GM11168 (cell line): ENCODE data around the gene SYT5.
"Not testable (repeated sequence)": the region's sequence is repeated elsewhere in the genome, so short reads cannot be mapped to it uniquely, and the experiment has no call there.

Experiments used
- in situ Hi-C: fragments of 300-500 bp; cut with MboI; formaldehyde crosslinking; loops from one replicate; pipeline ENCODE4 v1.12.0; 2022; ENCODE audit warnings: low sequenced_read_pairs; ENCODE audit not compliant: unreplicated experiment

The SYT5 gene

DNA sequence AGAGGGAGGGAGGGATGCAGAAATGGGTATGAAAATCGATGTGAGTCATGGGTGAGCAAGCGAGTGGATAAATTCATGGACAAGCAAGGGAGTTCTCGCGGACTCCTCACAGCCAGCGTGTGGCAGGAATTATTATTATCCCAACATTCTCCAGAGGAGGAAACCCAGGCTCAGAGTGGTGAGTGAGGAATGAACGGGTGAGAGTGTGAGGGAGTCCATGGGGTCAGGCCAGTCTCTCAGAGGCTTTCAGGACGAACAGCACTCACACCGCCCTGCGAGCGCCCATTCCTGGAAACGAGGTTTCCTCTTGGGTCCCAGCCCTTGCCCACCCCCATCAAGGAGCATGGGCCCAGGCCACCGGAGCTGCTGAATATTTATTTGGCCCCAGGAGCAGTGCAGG lies 7.3 kb downstream of the SYT5 start:
- in situ Hi-C loops: no loop called here

DNA sequence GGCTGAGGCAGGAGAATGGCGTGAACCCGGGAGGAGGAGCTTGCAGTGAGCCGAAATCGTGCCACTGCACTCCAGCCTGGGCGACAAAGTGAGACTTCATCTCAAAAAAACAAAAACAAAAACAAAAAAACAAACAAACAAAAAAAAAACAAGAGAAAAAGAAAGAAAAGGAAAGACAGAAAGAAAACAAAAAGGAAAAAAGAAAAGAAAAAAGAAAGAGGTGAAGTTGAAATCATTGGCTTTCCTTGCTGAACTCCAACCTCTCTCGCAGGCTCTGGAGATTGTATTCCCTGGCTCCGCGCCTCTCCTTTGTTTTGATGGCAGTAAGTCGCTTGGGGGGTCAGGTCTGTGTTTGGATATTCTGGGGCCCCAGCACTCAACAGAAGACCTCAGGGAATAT lies 7.8 kb downstream of the SYT5 start:
- in situ Hi-C loops: not testable (repeated sequence)

DNA sequence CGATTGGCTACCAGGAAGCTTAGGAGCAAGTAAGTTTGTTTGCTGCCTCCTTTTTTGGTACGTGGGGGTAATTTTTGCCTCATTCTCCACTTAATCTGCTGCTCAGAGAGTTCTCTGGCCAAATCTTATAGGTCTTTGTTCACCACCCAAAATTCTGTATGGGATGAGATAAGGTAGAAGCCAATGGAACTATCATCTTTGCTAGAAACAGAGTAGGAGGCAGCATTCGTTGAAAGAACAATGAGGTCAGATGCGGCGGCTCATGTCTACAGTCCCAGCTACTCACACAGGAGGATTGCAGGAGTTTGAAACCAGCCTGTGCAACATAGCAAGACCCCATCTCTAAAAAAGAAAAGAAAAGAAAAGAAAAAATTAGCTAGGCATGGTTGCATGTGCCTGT lies 8.6 kb downstream of the SYT5 start:
- in situ Hi-C loops: no loop called here

DNA sequence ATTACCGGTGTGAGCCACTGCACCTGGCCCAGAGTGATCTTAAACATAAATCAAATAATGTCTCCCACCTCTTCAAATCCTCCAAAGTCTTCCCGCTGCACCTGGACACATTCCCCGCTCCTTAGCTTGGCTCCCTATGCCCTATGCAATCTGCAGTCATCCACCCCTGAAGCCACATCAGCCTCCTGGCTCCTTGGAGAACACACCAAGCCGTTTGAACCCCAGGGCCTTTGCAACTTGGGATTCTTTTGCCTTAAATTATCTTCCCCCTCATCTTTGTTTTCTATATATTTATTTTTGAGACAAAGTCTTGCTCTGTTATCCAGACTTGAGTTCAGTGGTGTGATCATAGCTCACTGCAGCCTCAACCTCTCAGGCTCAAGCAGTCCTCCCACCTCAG lies 11.0 kb downstream of the SYT5 start:
- in situ Hi-C loops: no loop called here

DNA sequence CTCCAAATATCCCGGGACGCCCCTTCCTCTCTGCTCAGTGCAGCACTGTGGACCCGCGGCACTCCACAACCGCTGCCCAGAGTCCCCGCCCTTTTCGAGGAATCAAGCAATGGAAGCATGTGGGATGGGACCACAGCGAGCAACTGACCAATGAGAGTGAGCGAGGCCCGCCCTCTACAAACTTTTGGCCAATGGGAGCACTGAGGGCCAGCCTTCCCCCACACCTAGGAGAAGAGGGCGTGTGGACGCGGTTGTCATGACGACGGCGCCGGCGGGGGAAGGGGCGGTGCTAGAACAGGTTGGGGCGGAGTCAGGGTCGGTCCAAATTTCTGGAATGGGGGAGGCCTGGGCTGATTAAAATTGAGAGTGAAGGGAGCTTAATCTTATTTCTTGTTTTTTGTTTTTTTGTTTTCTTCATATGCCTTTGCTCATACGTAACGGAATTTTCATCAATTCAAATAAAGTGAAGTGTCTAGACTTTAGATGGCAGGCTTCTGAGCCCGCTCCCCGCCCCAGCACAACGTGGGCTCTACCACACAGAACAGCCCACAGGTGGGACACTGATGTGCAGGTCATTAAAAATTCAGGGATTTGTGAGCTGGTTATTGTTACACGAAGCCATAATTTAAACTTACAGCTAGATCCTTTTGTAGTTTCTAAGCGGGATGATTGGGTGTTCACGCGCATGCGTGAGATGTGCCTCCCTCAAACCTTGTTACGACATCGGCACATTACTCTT lies 13.4 kb downstream of the SYT5 start, which contains the start of gene DNAAF3:
Gene DNAAF3, minus strand, starts transcription at position 84 of the 739 bp plus-strand sequence. CDS start 200 bp downstream, outside the sequence.
- in situ Hi-C loops: no loop called here

DNA sequence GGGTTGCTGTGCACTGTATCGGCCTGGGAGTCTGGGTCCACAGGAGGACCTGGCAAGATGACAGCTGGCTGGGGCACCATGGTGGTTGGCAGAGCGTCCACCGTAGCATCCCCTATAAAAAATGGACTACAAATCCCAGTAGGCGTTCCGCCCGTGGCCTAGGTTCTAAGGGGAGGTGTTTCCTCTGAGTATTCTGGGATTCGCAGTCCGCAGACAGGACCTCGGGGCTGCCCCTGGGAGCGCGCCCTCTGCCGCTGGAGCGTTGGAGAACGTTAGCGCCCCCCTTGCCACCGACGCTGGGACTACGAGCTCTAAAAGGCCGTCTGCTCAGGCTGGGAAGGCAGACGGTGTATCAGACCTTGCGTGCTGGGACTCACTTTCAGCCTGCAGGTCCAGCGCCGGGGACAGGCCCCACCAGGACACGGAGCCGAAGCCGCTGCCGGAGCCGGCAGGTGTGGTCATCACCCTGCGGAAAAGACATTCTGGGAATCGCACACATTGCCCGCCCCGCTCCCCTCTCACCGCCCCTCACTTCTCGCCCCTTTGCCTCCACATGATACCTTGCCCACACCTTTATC lies 14.0 kb downstream of the SYT5 start:
- in situ Hi-C loops: no loop called here

DNA sequence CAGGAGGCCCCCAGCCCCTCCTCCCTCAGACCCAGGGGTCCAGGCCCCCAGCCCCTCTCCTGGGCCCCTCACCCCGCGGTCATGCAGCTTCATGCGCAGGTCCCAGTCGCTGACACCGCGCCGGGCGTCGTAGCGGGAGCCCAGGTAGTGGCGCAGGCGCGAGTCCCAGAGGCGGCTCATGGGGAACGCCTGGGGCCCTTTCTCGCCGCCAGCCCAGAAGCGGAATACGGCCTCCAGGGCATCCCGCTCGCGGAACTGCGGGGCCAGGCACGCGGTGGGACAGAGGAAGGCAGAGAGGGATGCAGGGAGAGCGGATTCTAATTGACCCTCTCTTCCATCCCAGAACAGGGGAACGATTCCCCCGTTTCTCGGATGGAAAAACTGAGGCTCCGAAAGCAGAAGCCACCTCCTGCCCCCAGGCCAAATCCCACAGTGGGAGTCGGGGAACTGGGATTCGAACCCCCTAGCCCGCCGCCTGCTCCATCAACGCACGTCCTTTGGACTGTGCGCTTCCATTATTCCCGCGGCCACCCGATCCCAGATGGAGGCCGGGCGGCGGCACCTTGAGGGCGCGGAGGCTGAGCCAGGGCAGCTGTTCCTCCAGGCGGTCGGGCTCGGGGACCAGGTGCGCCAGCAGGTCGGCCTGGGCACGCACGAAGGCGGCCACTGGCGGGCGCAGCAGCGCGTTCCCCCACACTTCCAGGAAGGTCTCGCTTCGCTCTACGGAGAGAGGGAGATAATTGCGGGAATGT lies 18.3 kb downstream of the SYT5 start:
- in situ Hi-C loops: no loop called here

DNA sequence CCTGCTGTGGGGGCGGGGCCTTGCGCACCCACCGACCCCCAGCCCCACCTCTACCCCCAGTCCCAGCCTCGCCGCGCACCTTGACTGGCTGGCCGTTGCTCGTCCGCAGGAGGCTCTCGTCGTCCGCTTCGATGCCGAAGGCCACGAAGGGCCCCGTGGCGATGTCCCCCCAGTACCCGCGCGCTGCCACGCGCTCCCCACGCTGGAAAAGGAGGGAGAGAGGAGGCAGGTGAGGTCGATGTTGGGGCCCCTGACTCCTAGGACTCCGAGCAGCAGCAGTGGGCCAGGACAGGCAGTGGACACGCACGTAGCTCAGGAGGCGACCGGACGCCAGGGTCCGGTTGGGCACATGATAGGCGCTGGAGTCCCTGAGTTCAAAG lies 19.1 kb downstream of the SYT5 start:
- in situ Hi-C loops: no loop called here

DNA sequence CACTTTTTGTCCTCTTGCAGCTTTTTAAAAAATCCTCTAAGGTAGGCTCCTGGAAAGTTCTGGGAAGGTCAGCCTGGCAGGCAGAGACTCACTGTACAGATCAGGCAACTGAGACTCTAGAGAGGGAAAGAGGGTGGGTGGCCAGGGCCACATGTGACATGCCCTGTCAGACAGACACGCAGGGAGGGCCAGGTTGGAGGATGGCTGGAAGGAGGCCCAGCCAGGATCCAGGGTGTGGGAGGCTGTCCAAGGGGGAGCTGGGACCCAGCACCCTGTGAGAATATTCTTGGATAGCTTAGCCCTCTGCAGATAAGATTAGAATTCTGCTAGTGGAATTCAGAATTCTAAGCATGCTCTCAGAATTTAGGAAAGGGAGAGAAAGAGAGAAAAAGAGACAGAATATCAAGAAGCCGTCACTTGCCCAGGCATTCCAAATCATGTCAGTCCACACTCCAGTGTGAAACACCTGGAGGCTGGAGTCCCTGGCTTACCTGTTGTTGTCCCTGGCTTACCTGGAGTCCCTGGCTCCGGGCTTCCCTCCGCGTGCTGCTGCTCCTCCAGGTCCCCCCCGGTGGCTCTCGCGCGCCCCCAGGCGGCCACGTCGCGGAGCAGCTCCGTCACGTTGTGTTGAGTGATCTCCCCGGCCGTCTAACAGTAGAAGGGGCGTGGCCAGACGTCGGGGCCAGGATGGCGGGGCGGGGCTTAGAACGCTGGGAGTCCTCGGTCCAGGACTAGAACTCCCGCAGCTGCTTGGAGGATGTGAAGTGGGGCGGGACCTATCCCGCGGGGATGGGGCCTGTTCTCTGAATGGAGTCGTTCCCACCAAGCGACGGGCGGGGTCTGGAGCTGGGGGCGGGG lies 19.7 kb downstream of the SYT5 start:
- in situ Hi-C loops: no loop called here

DNA sequence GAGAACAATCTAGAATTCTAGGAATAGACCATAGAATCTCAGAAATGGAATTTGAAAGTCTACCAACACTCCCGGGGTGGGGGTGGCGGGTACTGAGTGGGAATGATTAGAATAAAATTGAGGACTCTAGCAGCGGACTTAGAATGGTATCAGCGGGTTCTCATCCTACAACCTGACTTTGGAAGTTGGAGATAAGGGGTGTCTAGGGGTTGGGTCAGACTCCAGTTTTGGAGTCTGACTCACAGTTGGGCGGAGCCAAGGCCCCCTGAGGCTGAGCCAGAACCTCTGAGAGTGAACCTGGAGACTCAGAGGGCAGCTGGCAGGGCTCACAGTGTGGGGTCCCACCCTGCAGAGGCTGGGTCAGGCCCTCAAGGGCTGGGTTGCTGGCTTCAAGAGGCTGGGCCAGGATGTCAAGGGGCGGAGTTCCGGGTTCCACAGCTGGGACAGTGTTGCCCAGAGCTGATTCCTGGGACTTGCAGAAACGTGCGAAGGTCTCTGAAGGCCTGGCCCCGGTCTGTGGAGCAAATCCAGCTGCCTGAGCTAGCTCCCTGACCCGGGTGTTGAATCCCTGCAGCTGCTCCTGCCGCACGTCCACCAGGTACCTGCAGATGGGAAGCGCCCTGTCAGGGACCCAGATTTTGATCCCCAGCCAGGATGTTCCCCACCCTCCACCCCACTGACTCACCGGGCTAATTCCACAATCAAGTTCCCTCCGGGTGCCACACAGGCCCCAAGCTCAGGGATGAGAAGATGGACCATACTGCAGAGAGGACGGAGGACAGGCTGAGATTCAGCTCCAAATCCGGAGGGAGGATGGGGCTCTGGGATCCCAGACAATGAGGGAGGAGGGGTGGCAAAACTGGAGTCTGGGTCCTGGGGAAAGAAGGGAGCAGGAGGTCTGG lies 21.0 kb downstream of the SYT5 start:
- in situ Hi-C loops: no loop called here

DNA sequence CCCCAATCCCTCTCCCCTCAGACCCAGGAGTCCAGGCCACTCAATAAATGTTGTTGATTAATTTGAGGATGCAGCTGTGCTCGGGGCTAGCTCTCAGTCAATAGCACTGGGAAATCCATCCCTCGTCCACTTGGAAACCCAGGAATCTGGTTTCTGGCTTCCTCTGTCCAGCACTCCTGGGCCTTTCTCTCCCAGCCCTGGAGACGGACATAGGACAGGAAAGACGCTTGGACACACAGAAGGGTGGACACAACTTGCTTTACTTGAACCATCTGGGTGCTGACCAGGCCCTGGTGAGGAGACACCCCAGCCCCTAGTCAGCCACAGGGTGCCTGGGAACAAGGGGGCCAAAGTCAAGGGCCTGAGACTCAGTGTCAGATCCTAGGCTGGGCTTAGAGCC lies 21.7 kb downstream of the SYT5 start:
- in situ Hi-C loops: no loop called here

DNA sequence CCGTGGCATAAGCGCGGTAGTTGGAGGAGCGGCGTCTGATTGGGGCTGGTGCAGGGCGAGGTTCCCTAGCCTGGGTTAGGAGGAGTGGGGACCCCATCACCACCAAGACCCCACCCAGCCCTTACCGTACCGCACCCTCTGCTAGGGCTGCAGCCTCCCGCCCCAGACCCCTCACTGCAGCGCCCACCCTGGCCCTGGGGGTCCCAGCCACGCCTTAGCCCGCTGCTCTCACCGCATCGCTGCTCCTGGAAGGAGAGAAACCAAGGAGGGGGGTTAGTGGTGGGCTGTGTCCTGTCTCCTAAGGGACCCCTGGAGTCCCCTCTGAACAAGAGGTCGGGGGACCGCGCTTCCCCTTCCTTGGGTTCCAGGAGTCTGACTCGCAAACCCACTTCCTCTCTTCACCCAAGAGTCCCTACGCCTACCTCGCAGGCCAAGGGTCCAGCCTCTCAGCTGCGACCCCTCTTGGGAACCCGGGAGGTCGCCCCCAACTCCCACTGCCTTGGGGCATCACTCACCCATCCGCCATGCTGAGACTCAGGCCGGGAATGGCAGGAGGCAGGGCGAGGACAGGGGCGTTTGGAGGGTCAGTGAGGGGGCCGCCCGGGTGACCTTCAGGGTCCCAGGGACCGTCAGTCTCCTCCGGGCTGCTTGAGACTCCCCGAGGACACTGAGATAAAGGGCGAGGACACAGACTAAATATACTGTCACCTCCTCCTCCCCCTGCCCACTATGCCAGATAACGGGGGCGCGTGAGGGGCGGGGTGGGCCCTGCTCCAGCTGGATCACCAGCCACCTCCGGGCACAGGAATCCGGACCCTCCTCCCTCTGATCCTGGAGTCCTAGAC lies 22.8 kb downstream of the SYT5 start, which contains the start of gene TNNI3:
Gene TNNI3, minus strand, starts transcription at position 669 of the 845 bp plus-strand sequence. Its CDS starts 143 bp downstream, at position 526.
- in situ Hi-C loops: no loop called here

DNA sequence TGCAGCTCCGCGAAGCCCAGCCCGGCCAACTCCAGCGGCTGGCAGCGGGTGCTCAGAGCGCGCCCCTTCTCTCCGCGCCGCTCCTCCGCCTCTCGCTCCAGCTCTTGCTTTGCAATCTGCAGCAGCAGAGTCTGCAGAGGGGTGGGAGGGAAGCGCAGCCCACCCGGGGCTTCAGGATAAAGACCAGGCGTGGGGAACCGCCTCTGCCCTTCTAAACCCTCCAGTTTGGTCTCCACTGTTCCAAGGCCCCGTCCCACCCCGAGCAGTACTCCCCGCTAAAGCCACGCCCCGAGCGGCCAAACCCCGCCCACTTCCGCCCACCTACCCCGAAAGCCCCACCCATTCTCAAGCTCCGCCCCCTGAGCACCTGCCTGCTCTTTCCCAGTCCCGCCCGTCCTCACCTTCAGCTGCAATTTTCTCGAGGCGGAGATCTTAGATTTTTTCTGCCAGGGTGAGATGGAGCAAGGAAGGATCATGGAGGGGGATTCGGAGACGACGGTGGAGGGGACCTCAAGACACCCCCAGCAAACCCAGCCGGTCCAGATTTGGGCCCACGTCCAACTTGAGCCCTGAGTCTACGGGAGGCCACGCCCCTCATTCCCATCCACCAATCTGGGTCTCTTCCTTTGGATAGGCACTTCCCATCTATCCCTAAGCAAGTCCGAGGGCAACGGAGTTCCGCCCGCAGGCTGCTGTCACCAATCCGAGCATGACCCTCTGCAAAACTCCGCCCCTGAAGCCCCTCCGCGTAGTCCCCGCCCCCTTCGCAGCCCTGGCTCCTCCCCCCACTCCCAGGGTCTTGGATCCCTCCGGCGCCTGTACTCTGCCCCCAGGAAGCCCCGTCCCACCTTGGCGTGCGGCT lies 23.7 kb downstream of the SYT5 start:
- in situ Hi-C loops: no loop called here

DNA sequence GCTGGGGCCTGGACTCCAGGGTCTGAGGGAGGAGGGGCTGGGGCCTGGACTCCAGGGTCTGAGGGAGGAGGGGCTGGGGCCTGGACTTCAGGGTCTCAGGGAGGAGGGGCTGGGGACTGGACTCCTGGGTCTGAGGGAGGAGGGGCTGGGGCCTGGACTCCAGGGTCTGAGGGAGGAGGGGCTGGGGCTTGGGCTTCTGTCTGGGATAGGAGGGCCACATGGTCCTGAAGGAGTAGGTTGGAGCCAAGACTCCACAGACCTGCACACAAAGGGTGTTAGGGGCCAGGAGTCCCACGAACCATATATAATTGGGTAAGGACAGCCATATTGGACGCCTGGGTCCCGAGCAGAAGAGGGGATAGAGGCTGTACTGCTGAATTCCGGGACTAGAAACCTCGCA lies 24.3 kb downstream of the SYT5 start:
- in situ Hi-C loops: not testable (repeated sequence)

DNA sequence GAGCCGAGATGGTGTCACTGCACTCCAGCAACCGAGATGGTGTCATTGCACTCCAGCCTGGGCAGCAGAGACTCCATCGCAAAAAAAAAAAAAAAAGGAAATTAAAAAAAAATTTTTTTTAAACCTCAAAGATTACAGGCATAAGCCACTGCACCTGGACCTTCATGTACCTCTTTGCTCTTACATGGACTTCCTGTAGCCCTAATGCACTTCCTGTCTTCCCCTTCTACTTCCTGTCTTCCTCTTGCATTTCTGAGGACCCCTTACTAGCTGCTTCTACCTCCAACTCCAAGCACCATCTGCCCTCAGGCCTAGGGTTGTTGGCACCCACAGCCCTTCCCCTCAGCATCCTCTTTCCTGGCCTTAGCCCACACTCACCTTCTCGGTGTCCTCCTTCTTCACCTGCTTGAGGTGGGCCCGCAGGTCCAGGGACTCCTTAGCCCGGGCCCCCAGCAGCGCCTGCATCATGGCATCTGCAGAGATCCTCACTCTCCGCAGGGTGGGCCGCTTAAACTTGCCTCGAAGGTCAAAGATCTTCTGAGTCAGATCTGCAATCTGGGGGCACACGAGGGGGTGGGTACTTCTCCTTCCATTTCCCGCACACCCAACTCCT lies 26.3 kb downstream of the SYT5 start:
- in situ Hi-C loops: no loop called here

DNA sequence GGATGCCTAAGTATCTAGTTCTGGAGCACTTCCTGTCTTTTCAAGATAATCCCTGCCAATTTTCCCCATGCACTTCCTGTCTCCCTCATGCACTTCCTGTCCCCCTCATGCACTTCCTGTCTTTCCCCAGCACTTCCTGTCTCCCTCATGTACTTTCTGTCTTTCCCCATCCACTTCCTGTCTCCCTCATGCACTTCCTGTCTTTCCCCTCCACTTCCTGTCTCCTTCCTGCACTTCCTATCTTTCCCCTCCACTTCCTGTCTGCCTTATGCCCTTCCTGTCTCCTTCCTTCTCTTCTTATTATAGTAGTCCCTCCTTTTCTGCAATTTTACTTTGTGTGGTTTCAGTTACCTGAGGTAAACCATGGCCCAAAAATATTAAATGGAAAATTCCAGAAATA lies 28.1 kb downstream of the SYT5 start:
- in situ Hi-C loops: no loop called here
